H1 (cell line): ENCODE results near the gene TMEM79. TPM values are rescaled to one million over a fixed set of nuclear protein-coding genes. Genes with fewer than 3 reads are reported as not detected.

Source experiments
- CTCF ChIA-PET: fragments of 300-600 bp; sonication (Branson Sonifier 250); formaldehyde crosslinking; loops from one replicate; lab custom pipeline; 2021; ENCODE audit not compliant: partially characterized antibody; lab: Charles Lee
- POLR2A ChIA-PET: fragments of 300-600 bp; sonication (Branson Sonifier 250); formaldehyde crosslinking; loops from one replicate; lab custom pipeline; 2021; ENCODE audit warnings: inconsistent platforms; ENCODE audit not compliant: partially characterized antibody; lab: Charles Lee
- DNase-seq, 2 experiments: peaks; one replicate each; pipeline versions ENCODE4 v3.0.0 to v3.0.0-alpha.2; 2010 to 2022; ENCODE audit warnings: low spot score in 2 of 2, low read depth in 1 of 2, mixed read lengths in 1 of 2
- FAIRE-seq: peaks from 2 replicates; lab custom pipeline; 2011; peaks lifted over from hg19 to GRCh38; lab: Jason Lieb, UNC
- H2AFZ ChIP-seq: 2 replicates; pipeline ENCODE4 v1.8.1; 2012; ENCODE audit warnings: low read length, inconsistent platforms
- H2AK5ac ChIP-seq: 2 replicates; pipeline ENCODE4 v1.6.1; 2013; ENCODE audit warnings: low read depth, low read length
- H2BK120ac ChIP-seq: replicated peaks from 2 replicates; pipeline ENCODE3; 2013; ENCODE audit warnings: low read depth, low read length, inconsistent platforms
- H2BK12ac ChIP-seq: 2 replicates; pipeline ENCODE4 v1.6.1; 2013; ENCODE audit warnings: low read depth, low read length
- H2BK15ac ChIP-seq: 2 replicates; pipeline ENCODE4 v1.6.1; 2013; ENCODE audit warnings: low read length
- H2BK20ac ChIP-seq: 2 replicates; pipeline ENCODE4 v1.6.1; 2013; ENCODE audit warnings: low read length
- H2BK5ac ChIP-seq: 2 replicates; pipeline ENCODE4 v1.6.1; 2013; ENCODE audit warnings: low read depth, low read length
- H3K14ac ChIP-seq: 2 replicates; pipeline ENCODE4 v1.6.1; 2013; ENCODE audit warnings: inconsistent platforms; ENCODE audit not compliant: insufficient read length
- H3K18ac ChIP-seq: 2 replicates; pipeline ENCODE4 v1.6.1; 2013; ENCODE audit warnings: low read length; ENCODE audit errors: extremely low read depth
- H3K23ac ChIP-seq: 2 replicates; pipeline ENCODE4 v1.6.1; 2013; ENCODE audit warnings: inconsistent platforms; ENCODE audit not compliant: insufficient read length
- H3K23me2 ChIP-seq: 2 replicates; pipeline ENCODE4 v1.6.1; 2013; ENCODE audit warnings: low read depth, low read length
- H3K27ac ChIP-seq: 2 replicates; pipeline ENCODE4 v1.6.1; 2011; ENCODE audit warnings: low read depth, low read length, inconsistent platforms
- H3K27me3 ChIP-seq, 4 experiments: replicated peaks in 1 of 4; 1 replicate in 1 of 4; 2 replicates in 3 of 4; pipeline versions ENCODE4 v1.6.1 to v1.8.1; 2011 to 2013; ENCODE audit warnings: low read length in 3 of 4, mild to moderate bottlenecking in 3 of 4, inconsistent platforms in 2 of 4, mixed read lengths in 2 of 4, moderate library complexity in 1 of 4; ENCODE audit not compliant: control insufficient read depth in 3 of 4, insufficient read depth in 3 of 4; ENCODE audit errors: extremely low read depth in 1 of 4
- H3K36me3 ChIP-seq, 4 experiments: 2 replicates each; pipeline versions ENCODE4 v1.6.1 to v1.8.1; 2011 to 2013; ENCODE audit warnings: mild to moderate bottlenecking in 4 of 4, low read length in 3 of 4, moderate library complexity in 2 of 4, control low read depth in 1 of 4, inconsistent platforms in 1 of 4; ENCODE audit not compliant: insufficient read depth in 4 of 4, control insufficient read depth in 2 of 4
- H3K4ac ChIP-seq: replicated peaks from 2 replicates; pipeline ENCODE3; 2013; ENCODE audit warnings: low read length, low read depth, mixed read lengths, inconsistent platforms; ENCODE audit not compliant: insufficient read length
- H3K4me1 ChIP-seq, 4 experiments: replicated peaks in 1 of 4; 1 replicate in 1 of 4; 2 replicates in 3 of 4; pipeline versions ENCODE4 v1.6.1 to v1.8.1; 2011 to 2013; ENCODE audit warnings: low read length in 3 of 4, inconsistent platforms in 2 of 4, mixed read lengths in 1 of 4; ENCODE audit not compliant: insufficient read depth in 4 of 4, control insufficient read depth in 3 of 4
- H3K4me2 ChIP-seq, 2 experiments: 2 replicates each; pipeline versions ENCODE4 v1.6.1 to v1.8.1; 2011 to 2013; ENCODE audit warnings: low read depth in 2 of 2, low read length in 2 of 2, control low read depth in 1 of 2, inconsistent platforms in 1 of 2, mild to moderate bottlenecking in 1 of 2; ENCODE audit not compliant: insufficient read depth in 1 of 2
- H3K4me3 ChIP-seq, 4 experiments: fragments of 200-600, 300-600 bp in 1 of 4; sonication (generic), shearing (Covaris generic), sonication (Bioruptor Twin) in 1 of 4; 2 replicates each; pipeline versions ENCODE4 v1.5.1 to v1.8.1; 2011 to 2016; ENCODE audit warnings: low read length in 4 of 4, low read depth in 3 of 4, control low read depth in 2 of 4, inconsistent platforms in 2 of 4, mild to moderate bottlenecking in 2 of 4, mixed read lengths in 1 of 4, moderate library complexity in 1 of 4; ENCODE audit not compliant: insufficient read depth in 2 of 4; ENCODE audit errors: extremely low read depth in 1 of 4
- H3K56ac ChIP-seq: replicated peaks from 2 replicates; pipeline ENCODE3; 2013; ENCODE audit warnings: low read depth, mild to moderate bottlenecking, mixed read lengths, low read length, inconsistent platforms; ENCODE audit not compliant: insufficient read length
- H3K79me1 ChIP-seq: 2 replicates; pipeline ENCODE4 v1.6.1; 2013; ENCODE audit warnings: low read depth, low read length, control low read depth
- H3K79me2 ChIP-seq, 2 experiments: 2 replicates each; pipeline versions ENCODE4 v1.6.1 to v1.8.1; 2012 to 2013; ENCODE audit warnings: low read length in 2 of 2, mild to moderate bottlenecking in 2 of 2, inconsistent platforms in 1 of 2; ENCODE audit not compliant: insufficient read depth in 2 of 2, control insufficient read depth in 1 of 2
- H3K9ac ChIP-seq, 4 experiments: replicated peaks in 1 of 4; 1 replicate in 1 of 4; 2 replicates in 3 of 4; pipeline versions ENCODE4 v1.6.1 to v1.8.1; 2011 to 2013; ENCODE audit warnings: low read depth in 3 of 4, low read length in 3 of 4, control low read depth in 2 of 4, mild to moderate bottlenecking in 2 of 4, moderate library complexity in 2 of 4, inconsistent platforms in 1 of 4; ENCODE audit errors: extremely low read depth in 1 of 4
- H3K9me3 ChIP-seq, 2 experiments: 2 replicates each; pipeline versions ENCODE4 v1.6.1 to v1.8.1; 2012 to 2013; ENCODE audit warnings: mild to moderate bottlenecking in 2 of 2, moderate library complexity in 2 of 2, control low read depth in 1 of 2, inconsistent platforms in 1 of 2, low read depth in 1 of 2, low read length in 1 of 2, mixed read lengths in 1 of 2; ENCODE audit not compliant: insufficient read depth in 2 of 2
- H4K20me1 ChIP-seq, 2 experiments: replicated peaks in 1 of 2; 2 replicates each; pipeline versions ENCODE3 to v1.8.1; 2011 to 2013; ENCODE audit warnings: inconsistent platforms in 2 of 2, low read length in 2 of 2, mild to moderate bottlenecking in 1 of 2; ENCODE audit not compliant: insufficient read depth in 2 of 2, control insufficient read depth in 1 of 2
- H4K5ac ChIP-seq: 2 replicates; pipeline ENCODE4 v1.6.1; 2013; ENCODE audit warnings: low read length, low read depth, mixed read lengths, inconsistent platforms; ENCODE audit not compliant: insufficient read length
- H4K8ac ChIP-seq: 2 replicates; pipeline ENCODE4 v1.8.0; 2013; ENCODE audit warnings: mild to moderate bottlenecking, moderate library complexity, low read length, inconsistent platforms; ENCODE audit not compliant: insufficient read depth; ENCODE audit errors: extremely low read depth
- H4K91ac ChIP-seq: replicated peaks from 2 replicates; pipeline ENCODE3; 2013; ENCODE audit warnings: low read length, mixed read lengths, inconsistent platforms; ENCODE audit not compliant: insufficient read length
- POLR2AphosphoS5 ChIP-seq: IDR thresholded peaks from 2 replicates; pipeline ENCODE4 v1.6.1; 2011; ENCODE audit warnings: low read depth, low read length
- TBP ChIP-seq: IDR thresholded peaks from 2 replicates; pipeline ENCODE4 v1.6.1; 2011; ENCODE audit warnings: low read depth, low read length, improper control_type of control experiment
- WGBS, 2 experiments: shearing (Covaris generic) in 1 of 2; methylation state at CpG; one replicate each; pipeline versions ENCODE4 v1.1.6 to v1.1.7; 2013 to 2015; ENCODE audit warnings: low lambda C conversion rate in 2 of 2, mixed read lengths in 2 of 2, inconsistent platforms in 1 of 2, low coverage in 1 of 2, missing lambda C conversion rate in 1 of 2; ENCODE audit not compliant: insufficient replicate concordance in 2 of 2, insufficient coverage in 1 of 2, insufficient read length in 1 of 2; ENCODE audit errors: extremely low coverage in 1 of 2, missing lambda C conversion rate in 1 of 2; 5-methylcytosine and 5-hydroxymethylcytosine counted together
- polyA plus RNA-seq, 7 experiments: library from polyadenylated mRNA; depleted of rRNA in 3 of 7; stranded (reverse) in 5 of 7; unstranded in 2 of 7; fragments of >200 nt in 5 of 7; fragments of 200-250 nt in 2 of 7; gene quantifications; 1 replicate in 5 of 7; 2 replicates in 1 of 7; 4 replicates in 1 of 7; pipeline versions ENCODE4 v1.2.1 to v1.2.3, GENCODE V29; 2011 to 2013; ENCODE audit warnings: missing spikeins in 2 of 7, mixed read lengths in 2 of 7
- total RNA-seq: library from RNA; stranded (reverse); fragmentation: NEBNext Ultra II Directional; extraction: Animal tissue kit (Norgen Biotek cat#: 25700); gene quantifications from 2 replicates; pipeline ENCODE4 v1.2.1, GENCODE V29; 2021

TMEM79 gene
- total and polyA plus RNA-seq, 2 of the 8 experiments (the other 6 are each of a cell fraction or from before 2014, with no cell fraction given) = 2.1 to 2.3 TPM

DNA sequence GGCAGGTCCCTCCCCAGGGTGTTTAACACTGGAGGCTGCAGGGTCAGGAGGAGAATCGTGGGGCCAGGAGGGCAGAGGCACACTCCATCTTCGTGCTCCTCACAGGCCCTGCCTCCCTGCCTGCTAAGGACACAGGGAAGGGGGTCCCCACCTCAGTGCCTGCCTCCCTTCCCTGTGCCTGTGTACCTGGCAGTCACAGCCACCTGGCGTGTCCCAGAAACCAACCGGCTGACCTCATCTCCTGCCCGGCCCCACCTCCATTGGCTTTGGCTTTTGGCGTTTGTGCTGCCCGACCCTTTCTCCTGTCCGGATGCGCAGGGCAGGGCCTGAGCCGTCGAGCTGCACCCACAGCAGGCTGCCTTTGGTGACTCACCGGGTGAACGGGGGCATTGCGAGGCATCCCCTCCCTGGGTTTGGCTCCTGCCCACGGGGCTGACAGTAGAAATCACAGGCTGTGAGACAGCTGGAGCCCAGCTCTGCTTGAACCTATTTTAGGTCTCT is 42.8 kb upstream of the TMEM79 start:
- FAIRE-seq = no peak

More for the DNA sequence above, 42.8 kb upstream of the TMEM79 start:
- no peak overlapping the region for H3K4ac ChIP-seq
- peak overlapping the region; percentile 39; the same call in 1 of the 2 replicates for H4K8ac ChIP-seq
- CTCF ChIA-PET = interaction anchor here (0.6 to 47.2 kb wide), 5 partner anchors 11 to 101 kb away, joined by 3 to 1265 read pairs (median 4); partner anchors contain the start of gene SEMA4A
- no peaks in the 10 kb centered on the region for H3K23me2 ChIP-seq
- POLR2A ChIA-PET = interaction anchor here (0.8 to 11.8 kb wide), 11 partner anchors 9 to 235 kb away, joined by 3 to 102 read pairs (median 5); partner anchors contain the start of genes PMF1, SMG5 and TMEM79
- no peak overlapping the region for H2AK5ac ChIP-seq
- 0 out of 2 replicates have a peak, but pooled peaks cover 2% of the 10 kb centered on the region for H3K79me1 ChIP-seq
- peaks cover 0 to 8% (median 0%) of the 10 kb centered on the region in 4 experiments; a peak in 4 of 7 replicates for H3K4me1 ChIP-seq
- no peaks in the 10 kb centered on the region for H3K27me3 ChIP-seq
- no peak overlapping the region for H3K14ac ChIP-seq
- no peak overlapping the region; the same call in none of the 2 replicates for H3K18ac ChIP-seq
- H3K79me2 ChIP-seq = no peaks in the 10 kb centered on the region
- no peak overlapping the region for H3K4me3 ChIP-seq
- H2BK15ac ChIP-seq = no peak overlapping the region
- H2AFZ ChIP-seq = no peak overlapping the region
- 93% methylated on average over 10 of the region's 15 CpGs; no CpG with 5 or more reads in 1 of the 2 experiments for WGBS, 2 experiments
- no peak overlapping the region for H2BK12ac ChIP-seq
- no peak overlapping the region; a peak in 2 of 7 replicates for H3K9ac ChIP-seq
- H4K20me1 ChIP-seq = peaks cover 2 to 8% of the 10 kb centered on the region in 2 experiments
- no peak overlapping the region for H4K91ac ChIP-seq
- H3K36me3 ChIP-seq = peaks cover 14 to 29% (median 19%) of the 10 kb centered on the region in 4 experiments; a peak in 7 of 8 replicates
- H3K4me2 ChIP-seq = no peak overlapping the region
- H2BK5ac ChIP-seq = no peak overlapping the region
- no peak overlapping the region for H3K56ac ChIP-seq
- no peaks in the 10 kb centered on the region for H3K9me3 ChIP-seq
- no peak overlapping the region for H2BK120ac ChIP-seq
- H2BK20ac ChIP-seq = no peak overlapping the region
- TF ChIP-seq TBP = no peak
- TF ChIP-seq POLR2AphosphoS5 = peak; percentile 74; the same call in 1 of the 2 replicates
- no peak overlapping the region for H3K23ac ChIP-seq
- no peak overlapping the region for H4K5ac ChIP-seq
- no peak overlapping the region for H3K27ac ChIP-seq
- DNase-seq = peak in 1 of 2 experiments; percentile 50
